OCI-LY1 (cell line): Measurements from ENCODE around the gene FABP7.

ENCODE experiments used
- H2AFZ ChIP-seq: fragments of 200-600 bp; sonication (generic), shearing (Covaris generic); 2 replicates; pipeline ENCODE4 v1.6.0; 2014; ENCODE audit warnings: antibody characterized with exemption, mild to moderate bottlenecking, low read length
- H3F3A ChIP-seq: fragments of 200-600 bp; sonication (generic), shearing (Covaris generic); 2 replicates; pipeline ENCODE4 v1.6.0; 2014; ENCODE audit warnings: mild to moderate bottlenecking, antibody characterized with exemption, low read length, moderate library complexity; ENCODE audit not compliant: insufficient read depth
- H3K27ac ChIP-seq: fragments of 200-600 bp; sonication (generic); 2 replicates; pipeline ENCODE4 v1.5.1; 2014; ENCODE audit warnings: low read length, mixed run types, mild to moderate bottlenecking, low read depth; ENCODE audit not compliant: poor library complexity, severe bottlenecking
- H3K27me3 ChIP-seq: fragments of 200-600 bp; sonication (generic); 2 replicates; pipeline ENCODE4 v1.6.0; 2014; ENCODE audit warnings: antibody characterized with exemption, mild to moderate bottlenecking, low read length, moderate library complexity; ENCODE audit not compliant: insufficient read depth
- H3K36me3 ChIP-seq: fragments of 200-600 bp; sonication (generic); 2 replicates; pipeline ENCODE4 v1.6.1; 2014; ENCODE audit warnings: mild to moderate bottlenecking, antibody characterized with exemption, low read length, moderate library complexity, mixed read lengths; ENCODE audit not compliant: insufficient read depth
- H3K4me1 ChIP-seq: fragments of 200-600 bp; sonication (generic); 2 replicates; pipeline ENCODE4 v1.5.1; 2014; ENCODE audit warnings: mild to moderate bottlenecking, low read length, moderate library complexity; ENCODE audit not compliant: insufficient read depth, severe bottlenecking
- H3K4me2 ChIP-seq: fragments of 200-600 bp; sonication (generic), shearing (Covaris generic); 2 replicates; pipeline ENCODE4 v1.6.1; 2014; ENCODE audit warnings: low read length
- H3K4me3 ChIP-seq: fragments of 200-600 bp; sonication (generic); 2 replicates; pipeline ENCODE4 v1.5.1; 2014; ENCODE audit warnings: low read length, low read depth, mild to moderate bottlenecking, mixed read lengths; ENCODE audit not compliant: poor library complexity, severe bottlenecking
- H3K79me2 ChIP-seq: fragments of 200-600 bp; shearing (Covaris generic); 2 replicates; pipeline ENCODE4 v1.6.1; 2016; ENCODE audit warnings: mixed run types, low read length, mixed read lengths; ENCODE audit not compliant: insufficient read depth
- H3K9ac ChIP-seq: fragments of 200-600 bp; sonication (generic), shearing (Covaris generic); 2 replicates; pipeline ENCODE4 v1.6.1; 2014; ENCODE audit warnings: mild to moderate bottlenecking, low read length, mixed read lengths
- H3K9me2 ChIP-seq: fragments of 200-600 bp; sonication (generic), shearing (Covaris generic); 2 replicates; pipeline ENCODE4 v1.6.1; 2014; ENCODE audit warnings: low read depth, mild to moderate bottlenecking, low read length, mixed read lengths
- H3K9me3 ChIP-seq: fragments of 200-600 bp; shearing (Covaris generic); 2 replicates; pipeline ENCODE4 v1.6.1; 2014; ENCODE audit warnings: low read length, mixed read lengths
- H4K20me1 ChIP-seq: fragments of 200-600 bp; sonication (generic), shearing (Covaris generic); 2 replicates; pipeline ENCODE4 v1.6.0; 2016; ENCODE audit warnings: mild to moderate bottlenecking, low read length; ENCODE audit not compliant: insufficient read depth
- CTCF ChIP-seq: fragments of 200-600 bp; sonication (generic), shearing (Covaris generic); IDR thresholded peaks from 2 replicates; pipeline ENCODE4 v1.5.1; 2017; ENCODE audit warnings: mild to moderate bottlenecking, antibody characterized with exemption, low read length, moderate library complexity, mixed read lengths
- EZH2 ChIP-seq: fragments of 200-600 bp; sonication (generic), shearing (Covaris generic); IDR thresholded peaks from 2 replicates; pipeline ENCODE4 v1.8.0; 2017; ENCODE audit warnings: borderline replicate concordance, mixed run types, mild to moderate bottlenecking, antibody characterized with exemption, low read length, moderate library complexity, mixed read lengths

The FABP7 gene

GRCh38 chr6:122799140-122799745, 19.7 kb downstream of the FABP7 start:
- no peak overlapping the region for H3K4me3 ChIP-seq
- no peak overlapping the region for H2AFZ ChIP-seq
- no peaks in the 10 kb centered on the region for H3K9me2 ChIP-seq
- no peaks in the 10 kb centered on the region for H4K20me1 ChIP-seq
- H3K4me2 ChIP-seq: no peak overlapping the region
- H3K36me3 ChIP-seq: no peaks in the 10 kb centered on the region
- H3F3A ChIP-seq: no peaks in the 10 kb centered on the region
- H3K4me1 ChIP-seq: no peaks in the 10 kb centered on the region
- H3K27ac ChIP-seq: no peak overlapping the region
- TF ChIP-seq EZH2: no peak
- TF ChIP-seq CTCF: no peak
- no peaks in the 10 kb centered on the region for H3K79me2 ChIP-seq
- H3K9me3 ChIP-seq: no peaks in the 10 kb centered on the region
- no peak overlapping the region for H3K9ac ChIP-seq
- H3K27me3 ChIP-seq: no peaks in the 10 kb centered on the region

GRCh38 chr6:122799916-122800686, 20.6 kb downstream of the FABP7 start:
- TF ChIP-seq CTCF (no peak), EZH2 (no peak)
- H3K79me2 ChIP-seq: no peaks in the 10 kb centered on the region
- no peaks in the 10 kb centered on the region for H3K9me2 ChIP-seq
- H3K27ac ChIP-seq: no peak overlapping the region
- no peak overlapping the region for H2AFZ ChIP-seq
- no peak overlapping the region for H3K9ac ChIP-seq
- no peak overlapping the region for H3K4me3 ChIP-seq
- no peaks in the 10 kb centered on the region for H4K20me1 ChIP-seq
- no peaks in the 10 kb centered on the region for H3K4me1 ChIP-seq
- no peak overlapping the region for H3K4me2 ChIP-seq
- H3K36me3 ChIP-seq: no peaks in the 10 kb centered on the region
- H3K27me3 ChIP-seq: no peaks in the 10 kb centered on the region
- H3F3A ChIP-seq: no peaks in the 10 kb centered on the region
- H3K9me3 ChIP-seq: no peaks in the 10 kb centered on the region

GRCh38 chr6:122800906-122801305, 21.4 kb downstream of the FABP7 start:
- no peaks in the 10 kb centered on the region for H3K79me2 ChIP-seq
- H3K9ac ChIP-seq: no peak overlapping the region
- H4K20me1 ChIP-seq: no peaks in the 10 kb centered on the region
- no peaks in the 10 kb centered on the region for H3F3A ChIP-seq
- no peaks in the 10 kb centered on the region for H3K9me3 ChIP-seq
- no peaks in the 10 kb centered on the region for H3K9me2 ChIP-seq
- no peaks in the 10 kb centered on the region for H3K36me3 ChIP-seq
- no peaks in the 10 kb centered on the region for H3K27me3 ChIP-seq
- no peak overlapping the region for H2AFZ ChIP-seq
- H3K4me3 ChIP-seq: no peak overlapping the region
- H3K27ac ChIP-seq: no peak overlapping the region
- H3K4me1 ChIP-seq: no peaks in the 10 kb centered on the region
- TF ChIP-seq EZH2 (no peak), CTCF (no peak)
- H3K4me2 ChIP-seq: no peak overlapping the region
